Measurements from ENCODE around the gene NMBR.

The NMBR gene

DNA sequence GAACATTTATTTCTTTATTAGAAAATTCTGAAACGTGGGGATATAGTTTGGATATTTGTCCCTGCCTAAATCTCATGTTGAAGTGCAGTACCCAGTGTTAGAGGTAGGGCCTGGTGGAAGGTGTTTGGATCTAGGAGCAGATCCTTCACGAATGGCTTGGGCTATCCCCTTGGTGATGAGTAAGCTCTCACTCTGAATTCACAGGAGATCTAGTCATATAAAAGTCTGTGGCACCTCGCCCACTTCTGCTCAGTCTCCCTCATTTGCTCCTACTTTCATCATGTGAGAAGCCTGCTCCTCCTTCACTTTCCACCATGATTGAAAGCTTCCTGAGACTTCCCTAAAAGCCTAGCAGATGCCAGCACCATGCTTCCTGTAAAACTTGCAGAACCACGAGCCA lies 111.0 kb downstream of the NMBR start:
- no peak overlapping the region for H3K4me3 ChIP-seq (ENCODE audit: insufficient read depth, low read length, poor library complexity, severe bottlenecking)
- H3K9me2 ChIP-seq (replicated peaks; ENCODE audit: insufficient read depth, low read length), result no peaks in the 10 kb centered on the region
- no peaks in the 10 kb centered on the region for H3F3A ChIP-seq (ENCODE audit: insufficient read depth)
- no peaks in the 10 kb centered on the region for H4K20me1 ChIP-seq (ENCODE audit: low read depth, low read length)
- no peak overlapping the region for H3K4me2 ChIP-seq (ENCODE audit: low read depth, low read length, poor library complexity, severe bottlenecking)
- no peaks in the 10 kb centered on the region for H3K9me3 ChIP-seq (ENCODE audit: insufficient read depth, low read length)
- H3K27me3 ChIP-seq (ENCODE audit: low read length), result no peaks in the 10 kb centered on the region
- no peaks in the 10 kb centered on the region for H3K36me3 ChIP-seq (ENCODE audit: low read length)
- H2AFZ ChIP-seq (ENCODE audit: low read depth, low read length, severe bottlenecking), result no peak overlapping the region
- no peak overlapping the region for H3K9ac ChIP-seq (ENCODE audit: low read length)
- H3K79me2 ChIP-seq (ENCODE audit: insufficient read depth, low read length), result no peaks in the 10 kb centered on the region
- H3K27ac ChIP-seq (ENCODE audit: low read depth, low read length), result no peak overlapping the region
- TF ChIP-seq, protein P1, sequence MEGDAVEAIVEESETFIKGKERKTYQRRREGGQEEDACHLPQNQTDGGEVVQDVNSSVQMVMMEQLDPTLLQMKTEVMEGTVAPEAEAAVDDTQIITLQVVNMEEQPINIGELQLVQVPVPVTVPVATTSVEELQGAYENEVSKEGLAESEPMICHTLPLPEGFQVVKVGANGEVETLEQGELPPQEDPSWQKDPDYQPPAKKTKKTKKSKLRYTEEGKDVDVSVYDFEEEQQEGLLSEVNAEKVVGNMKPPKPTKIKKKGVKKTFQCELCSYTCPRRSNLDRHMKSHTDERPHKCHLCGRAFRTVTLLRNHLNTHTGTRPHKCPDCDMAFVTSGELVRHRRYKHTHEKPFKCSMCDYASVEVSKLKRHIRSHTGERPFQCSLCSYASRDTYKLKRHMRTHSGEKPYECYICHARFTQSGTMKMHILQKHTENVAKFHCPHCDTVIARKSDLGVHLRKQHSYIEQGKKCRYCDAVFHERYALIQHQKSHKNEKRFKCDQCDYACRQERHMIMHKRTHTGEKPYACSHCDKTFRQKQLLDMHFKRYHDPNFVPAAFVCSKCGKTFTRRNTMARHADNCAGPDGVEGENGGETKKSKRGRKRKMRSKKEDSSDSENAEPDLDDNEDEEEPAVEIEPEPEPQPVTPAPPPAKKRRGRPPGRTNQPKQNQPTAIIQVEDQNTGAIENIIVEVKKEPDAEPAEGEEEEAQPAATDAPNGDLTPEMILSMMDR (IDR thresholded peaks at IDR 0.05; ENCODE audit: insufficient read depth, low read length, poor library complexity, severe bottlenecking), result no peak
- no peak for TF ChIP-seq EZH2phosphoT487 (conservative IDR thresholded peaks at IDR 0.05; ENCODE audit: low read length)

DNA sequence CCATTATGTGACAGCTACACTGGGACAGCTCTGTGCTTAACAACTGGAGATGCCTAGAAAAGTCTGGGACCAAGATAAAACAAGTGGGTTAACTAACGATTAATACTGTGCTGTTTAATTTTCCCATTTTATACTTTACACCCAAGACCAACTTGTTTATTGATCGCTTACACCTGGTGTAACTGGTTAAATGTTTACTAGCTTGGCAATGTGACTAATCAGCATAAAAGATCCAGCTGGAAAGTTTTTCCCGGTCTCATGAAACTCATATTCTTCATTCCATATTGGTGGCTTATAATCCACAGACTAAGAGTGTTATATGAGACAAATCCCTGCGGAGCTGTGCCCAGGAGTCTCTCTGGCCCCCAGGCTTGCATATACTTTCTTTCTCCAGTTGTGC lies 115.9 kb downstream of the NMBR start:
- no peaks in the 10 kb centered on the region for H3K9me2 ChIP-seq (replicated peaks; ENCODE audit: insufficient read depth, low read length)
- no peak overlapping the region for H3K9ac ChIP-seq (ENCODE audit: low read length)
- H3K4me2 ChIP-seq (ENCODE audit: low read depth, low read length, poor library complexity, severe bottlenecking), result no peak overlapping the region
- no peak for TF ChIP-seq EZH2phosphoT487 (conservative IDR thresholded peaks at IDR 0.05; ENCODE audit: low read length)
- TF ChIP-seq, protein P1 (IDR thresholded peaks at IDR 0.05; ENCODE audit: insufficient read depth, low read length, poor library complexity, severe bottlenecking), result no peak
- no peak overlapping the region for H3K4me3 ChIP-seq (ENCODE audit: insufficient read depth, low read length, poor library complexity, severe bottlenecking)
- no peaks in the 10 kb centered on the region for H3K27me3 ChIP-seq (ENCODE audit: low read length)
- no peaks in the 10 kb centered on the region for H3K36me3 ChIP-seq (ENCODE audit: low read length)
- H3F3A ChIP-seq (ENCODE audit: insufficient read depth), result no peaks in the 10 kb centered on the region
- H3K9me3 ChIP-seq (ENCODE audit: insufficient read depth, low read length), result no peaks in the 10 kb centered on the region
- no peak overlapping the region for H3K27ac ChIP-seq (ENCODE audit: low read depth, low read length)
- no peak overlapping the region for H2AFZ ChIP-seq (ENCODE audit: low read depth, low read length, severe bottlenecking)
- H3K79me2 ChIP-seq (ENCODE audit: insufficient read depth, low read length), result no peaks in the 10 kb centered on the region
- no peaks in the 10 kb centered on the region for H4K20me1 ChIP-seq (ENCODE audit: low read depth, low read length)

DNA sequence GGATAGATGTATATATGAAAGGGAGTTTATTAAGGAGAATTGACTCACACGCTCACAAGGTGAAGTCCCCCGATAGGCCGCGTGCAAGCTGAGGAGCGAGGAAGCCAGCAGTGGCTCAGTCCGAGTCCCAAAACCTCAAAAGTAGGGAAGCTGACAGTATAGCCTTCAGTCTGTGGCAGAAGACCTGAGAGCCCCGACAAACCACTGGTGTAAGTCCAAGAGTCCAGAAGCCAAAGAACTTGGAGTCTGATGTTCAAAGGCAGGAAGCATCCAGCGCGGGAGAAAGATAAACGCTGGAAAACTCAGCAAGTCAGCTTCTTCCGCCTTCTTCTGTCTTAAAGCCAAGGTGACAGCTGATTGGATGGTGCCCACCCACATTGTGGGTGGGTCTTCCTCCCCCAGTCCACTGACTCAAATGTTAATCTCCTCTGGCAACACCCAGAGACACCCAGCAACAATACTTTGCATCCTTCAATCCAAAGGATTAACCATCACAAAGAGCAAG lies 116.8 kb downstream of the NMBR start:
- H2AFZ ChIP-seq (ENCODE audit: low read depth, low read length, severe bottlenecking), result no peak overlapping the region
- no peak overlapping the region for H3K9ac ChIP-seq (ENCODE audit: low read length)
- no peaks in the 10 kb centered on the region for H3K9me2 ChIP-seq (replicated peaks; ENCODE audit: insufficient read depth, low read length)
- no peaks in the 10 kb centered on the region for H4K20me1 ChIP-seq (ENCODE audit: low read depth, low read length)
- no peak overlapping the region for H3K4me2 ChIP-seq (ENCODE audit: low read depth, low read length, poor library complexity, severe bottlenecking)
- H3K27ac ChIP-seq (ENCODE audit: low read depth, low read length), result no peak overlapping the region
- TF ChIP-seq, protein P1 (IDR thresholded peaks at IDR 0.05; ENCODE audit: insufficient read depth, low read length, poor library complexity, severe bottlenecking), result no peak
- no peak for TF ChIP-seq EZH2phosphoT487 (conservative IDR thresholded peaks at IDR 0.05; ENCODE audit: low read length)
- no peaks in the 10 kb centered on the region for H3K9me3 ChIP-seq (ENCODE audit: insufficient read depth, low read length)
- no peaks in the 10 kb centered on the region for H3F3A ChIP-seq (ENCODE audit: insufficient read depth)
- H3K79me2 ChIP-seq (ENCODE audit: insufficient read depth, low read length), result no peaks in the 10 kb centered on the region
- no peaks in the 10 kb centered on the region for H3K36me3 ChIP-seq (ENCODE audit: low read length)
- no peaks in the 10 kb centered on the region for H3K27me3 ChIP-seq (ENCODE audit: low read length)
- H3K4me3 ChIP-seq (ENCODE audit: insufficient read depth, low read length, poor library complexity, severe bottlenecking), result no peak overlapping the region
